ENCODE measurements around the gene SYNRG. TPM values are rescaled to one million over a fixed set of nuclear protein-coding genes. Genes with fewer than 3 reads are reported as not detected.

Gene SYNRG
- total and polyA plus RNA-seq, 2 of the 13 experiments (the other 11 are each of a cell fraction or from before 2014, with no cell fraction given), result 7.3 to 8.7 TPM

DNA sequence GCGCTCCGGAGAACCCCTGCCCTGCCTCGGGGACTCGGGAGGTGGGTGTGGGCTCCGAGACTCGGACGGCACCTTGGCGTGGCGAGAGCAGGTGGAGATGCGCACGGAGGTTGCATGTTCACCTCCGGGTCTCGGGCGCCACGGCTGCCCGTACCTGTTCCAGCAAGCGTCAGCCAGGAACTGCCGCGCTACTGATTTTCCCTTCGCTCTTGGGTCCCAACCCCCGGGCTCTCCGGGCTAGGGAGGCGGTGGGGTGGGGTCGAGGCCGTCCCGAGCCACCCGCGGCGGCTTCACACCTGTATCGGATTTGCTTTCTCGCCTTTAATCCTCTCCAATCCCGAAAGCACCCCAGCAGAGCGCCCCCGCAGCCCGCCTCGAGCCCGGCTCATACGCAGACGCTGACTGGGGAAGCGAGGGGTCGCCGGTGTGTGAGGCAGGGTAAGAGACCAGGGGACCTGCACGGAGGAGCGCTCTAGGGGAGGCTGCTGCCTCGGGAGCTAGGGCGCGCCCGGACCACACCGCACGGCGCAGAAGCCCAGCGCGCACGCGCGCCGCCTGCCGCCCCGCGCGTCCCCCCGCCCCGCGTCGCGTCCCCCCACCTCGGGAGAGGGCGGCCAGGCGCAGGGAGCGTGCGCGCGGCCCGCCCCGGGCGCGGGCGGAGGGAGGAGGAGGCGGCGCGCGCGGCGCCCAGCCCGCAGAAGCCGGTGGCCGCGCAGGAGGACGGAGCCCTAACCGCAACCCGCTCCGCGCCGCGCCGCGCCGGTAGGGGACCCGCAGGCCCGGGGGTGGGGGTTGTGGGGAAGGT lies 119.8 kb downstream of the SYNRG start, which contains the start of gene DUSP14 (continued):
- no peak for TF ChIP-seq PHB2 (IDR thresholded peaks at IDR 0.05; ENCODE audit: partially characterized antibody)
- TF ChIP-seq NFATC3 (CRISPR knock-in tag; IDR thresholded peaks at IDR 0.05), result no peak
- TF ChIP-seq SMAD1 (CRISPR knock-in tag; IDR thresholded peaks at IDR 0.05; ENCODE audit: borderline replicate concordance, low read depth), result no peak
- no peak for TF ChIP-seq SKI (IDR thresholded peaks at IDR 0.05; ENCODE audit: partially characterized antibody)
- no peak for TF ChIP-seq NFIC (IDR thresholded peaks at IDR 0.05; ENCODE audit: low read length)
- TF ChIP-seq RFX1 (IDR thresholded peaks at IDR 0.05), result no peak
- TF ChIP-seq, protein P1, sequence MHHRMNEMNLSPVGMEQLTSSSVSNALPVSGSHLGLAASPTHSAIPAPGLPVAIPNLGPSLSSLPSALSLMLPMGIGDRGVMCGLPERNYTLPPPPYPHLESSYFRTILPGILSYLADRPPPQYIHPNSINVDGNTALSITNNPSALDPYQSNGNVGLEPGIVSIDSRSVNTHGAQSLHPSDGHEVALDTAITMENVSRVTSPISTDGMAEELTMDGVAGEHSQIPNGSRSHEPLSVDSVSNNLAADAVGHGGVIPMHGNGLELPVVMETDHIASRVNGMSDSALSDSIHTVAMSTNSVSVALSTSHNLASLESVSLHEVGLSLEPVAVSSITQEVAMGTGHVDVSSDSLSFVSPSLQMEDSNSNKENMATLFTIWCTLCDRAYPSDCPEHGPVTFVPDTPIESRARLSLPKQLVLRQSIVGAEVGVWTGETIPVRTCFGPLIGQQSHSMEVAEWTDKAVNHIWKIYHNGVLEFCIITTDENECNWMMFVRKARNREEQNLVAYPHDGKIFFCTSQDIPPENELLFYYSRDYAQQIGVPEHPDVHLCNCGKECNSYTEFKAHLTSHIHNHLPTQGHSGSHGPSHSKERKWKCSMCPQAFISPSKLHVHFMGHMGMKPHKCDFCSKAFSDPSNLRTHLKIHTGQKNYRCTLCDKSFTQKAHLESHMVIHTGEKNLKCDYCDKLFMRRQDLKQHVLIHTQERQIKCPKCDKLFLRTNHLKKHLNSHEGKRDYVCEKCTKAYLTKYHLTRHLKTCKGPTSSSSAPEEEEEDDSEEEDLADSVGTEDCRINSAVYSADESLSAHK (CRISPR knock-in tag; IDR thresholded peaks at IDR 0.05; ENCODE audit: borderline replicate concordance), result no peak
- peak; percentile 56; the same call in 1 of the 2 replicates for TF ChIP-seq ZFP90 (CRISPR knock-in tag; IDR thresholded peaks at IDR 0.05; ENCODE audit: borderline replicate concordance)
- 0 out of 2 replicates have a peak, but pooled peaks have one; percentile 34 for TF ChIP-seq ZNF768 (CRISPR knock-in tag; IDR thresholded peaks at IDR 0.05)
- TF ChIP-seq, protein P2, sequence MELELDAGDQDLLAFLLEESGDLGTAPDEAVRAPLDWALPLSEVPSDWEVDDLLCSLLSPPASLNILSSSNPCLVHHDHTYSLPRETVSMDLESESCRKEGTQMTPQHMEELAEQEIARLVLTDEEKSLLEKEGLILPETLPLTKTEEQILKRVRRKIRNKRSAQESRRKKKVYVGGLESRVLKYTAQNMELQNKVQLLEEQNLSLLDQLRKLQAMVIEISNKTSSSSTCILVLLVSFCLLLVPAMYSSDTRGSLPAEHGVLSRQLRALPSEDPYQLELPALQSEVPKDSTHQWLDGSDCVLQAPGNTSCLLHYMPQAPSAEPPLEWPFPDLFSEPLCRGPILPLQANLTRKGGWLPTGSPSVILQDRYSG (CRISPR knock-in tag; IDR thresholded peaks at IDR 0.05), result no peak
- no peak for TF ChIP-seq MIXL1 (CRISPR knock-in tag; IDR thresholded peaks at IDR 0.05)
- TF ChIP-seq GTF2F1 (IDR thresholded peaks at IDR 0.05; ENCODE audit: low read length), result no peak
- TF ChIP-seq ZNF883 (CRISPR knock-in tag; IDR thresholded peaks at IDR 0.05; ENCODE audit: not compliant biosample characterization), result peak; percentile 73
- TF ChIP-seq, protein P3, sequence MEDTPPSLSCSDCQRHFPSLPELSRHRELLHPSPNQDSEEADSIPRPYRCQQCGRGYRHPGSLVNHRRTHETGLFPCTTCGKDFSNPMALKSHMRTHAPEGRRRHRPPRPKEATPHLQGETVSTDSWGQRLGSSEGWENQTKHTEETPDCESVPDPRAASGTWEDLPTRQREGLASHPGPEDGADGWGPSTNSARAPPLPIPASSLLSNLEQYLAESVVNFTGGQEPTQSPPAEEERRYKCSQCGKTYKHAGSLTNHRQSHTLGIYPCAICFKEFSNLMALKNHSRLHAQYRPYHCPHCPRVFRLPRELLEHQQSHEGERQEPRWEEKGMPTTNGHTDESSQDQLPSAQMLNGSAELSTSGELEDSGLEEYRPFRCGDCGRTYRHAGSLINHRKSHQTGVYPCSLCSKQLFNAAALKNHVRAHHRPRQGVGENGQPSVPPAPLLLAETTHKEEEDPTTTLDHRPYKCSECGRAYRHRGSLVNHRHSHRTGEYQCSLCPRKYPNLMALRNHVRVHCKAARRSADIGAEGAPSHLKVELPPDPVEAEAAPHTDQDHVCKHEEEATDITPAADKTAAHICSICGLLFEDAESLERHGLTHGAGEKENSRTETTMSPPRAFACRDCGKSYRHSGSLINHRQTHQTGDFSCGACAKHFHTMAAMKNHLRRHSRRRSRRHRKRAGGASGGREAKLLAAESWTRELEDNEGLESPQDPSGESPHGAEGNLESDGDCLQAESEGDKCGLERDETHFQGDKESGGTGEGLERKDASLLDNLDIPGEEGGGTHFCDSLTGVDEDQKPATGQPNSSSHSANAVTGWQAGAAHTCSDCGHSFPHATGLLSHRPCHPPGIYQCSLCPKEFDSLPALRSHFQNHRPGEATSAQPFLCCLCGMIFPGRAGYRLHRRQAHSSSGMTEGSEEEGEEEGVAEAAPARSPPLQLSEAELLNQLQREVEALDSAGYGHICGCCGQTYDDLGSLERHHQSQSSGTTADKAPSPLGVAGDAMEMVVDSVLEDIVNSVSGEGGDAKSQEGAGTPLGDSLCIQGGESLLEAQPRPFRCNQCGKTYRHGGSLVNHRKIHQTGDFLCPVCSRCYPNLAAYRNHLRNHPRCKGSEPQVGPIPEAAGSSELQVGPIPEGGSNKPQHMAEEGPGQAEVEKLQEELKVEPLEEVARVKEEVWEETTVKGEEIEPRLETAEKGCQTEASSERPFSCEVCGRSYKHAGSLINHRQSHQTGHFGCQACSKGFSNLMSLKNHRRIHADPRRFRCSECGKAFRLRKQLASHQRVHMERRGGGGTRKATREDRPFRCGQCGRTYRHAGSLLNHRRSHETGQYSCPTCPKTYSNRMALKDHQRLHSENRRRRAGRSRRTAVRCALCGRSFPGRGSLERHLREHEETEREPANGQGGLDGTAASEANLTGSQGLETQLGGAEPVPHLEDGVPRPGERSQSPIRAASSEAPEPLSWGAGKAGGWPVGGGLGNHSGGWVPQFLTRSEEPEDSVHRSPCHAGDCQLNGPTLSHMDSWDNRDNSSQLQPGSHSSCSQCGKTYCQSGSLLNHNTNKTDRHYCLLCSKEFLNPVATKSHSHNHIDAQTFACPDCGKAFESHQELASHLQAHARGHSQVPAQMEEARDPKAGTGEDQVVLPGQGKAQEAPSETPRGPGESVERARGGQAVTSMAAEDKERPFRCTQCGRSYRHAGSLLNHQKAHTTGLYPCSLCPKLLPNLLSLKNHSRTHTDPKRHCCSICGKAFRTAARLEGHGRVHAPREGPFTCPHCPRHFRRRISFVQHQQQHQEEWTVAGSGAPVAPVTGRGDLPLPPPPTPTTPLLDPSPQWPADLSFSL (CRISPR knock-in tag; IDR thresholded peaks at IDR 0.05), result no peak
- peak; percentile 87 for TF ChIP-seq POLR2G (IDR thresholded peaks at IDR 0.05; ENCODE audit: low read depth, low read length)
- TF ChIP-seq, protein P4, sequence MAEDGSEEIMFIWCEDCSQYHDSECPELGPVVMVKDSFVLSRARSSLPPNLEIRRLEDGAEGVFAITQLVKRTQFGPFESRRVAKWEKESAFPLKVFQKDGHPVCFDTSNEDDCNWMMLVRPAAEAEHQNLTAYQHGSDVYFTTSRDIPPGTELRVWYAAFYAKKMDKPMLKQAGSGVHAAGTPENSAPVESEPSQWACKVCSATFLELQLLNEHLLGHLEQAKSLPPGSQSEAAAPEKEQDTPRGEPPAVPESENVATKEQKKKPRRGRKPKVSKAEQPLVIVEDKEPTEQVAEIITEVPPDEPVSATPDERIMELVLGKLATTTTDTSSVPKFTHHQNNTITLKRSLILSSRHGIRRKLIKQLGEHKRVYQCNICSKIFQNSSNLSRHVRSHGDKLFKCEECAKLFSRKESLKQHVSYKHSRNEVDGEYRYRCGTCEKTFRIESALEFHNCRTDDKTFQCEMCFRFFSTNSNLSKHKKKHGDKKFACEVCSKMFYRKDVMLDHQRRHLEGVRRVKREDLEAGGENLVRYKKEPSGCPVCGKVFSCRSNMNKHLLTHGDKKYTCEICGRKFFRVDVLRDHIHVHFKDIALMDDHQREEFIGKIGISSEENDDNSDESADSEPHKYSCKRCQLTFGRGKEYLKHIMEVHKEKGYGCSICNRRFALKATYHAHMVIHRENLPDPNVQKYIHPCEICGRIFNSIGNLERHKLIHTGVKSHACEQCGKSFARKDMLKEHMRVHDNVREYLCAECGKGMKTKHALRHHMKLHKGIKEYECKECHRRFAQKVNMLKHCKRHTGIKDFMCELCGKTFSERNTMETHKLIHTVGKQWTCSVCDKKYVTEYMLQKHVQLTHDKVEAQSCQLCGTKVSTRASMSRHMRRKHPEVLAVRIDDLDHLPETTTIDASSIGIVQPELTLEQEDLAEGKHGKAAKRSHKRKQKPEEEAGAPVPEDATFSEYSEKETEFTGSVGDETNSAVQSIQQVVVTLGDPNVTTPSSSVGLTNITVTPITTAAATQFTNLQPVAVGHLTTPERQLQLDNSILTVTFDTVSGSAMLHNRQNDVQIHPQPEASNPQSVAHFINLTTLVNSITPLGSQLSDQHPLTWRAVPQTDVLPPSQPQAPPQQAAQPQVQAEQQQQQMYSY (CRISPR knock-in tag; IDR thresholded peaks at IDR 0.05), result no peak

Data from HepG2 (cell line).